Measurements from ENCODE around the gene KCNJ11. TPM values are rescaled to one million over a fixed set of nuclear protein-coding genes. Genes with fewer than 3 reads are reported as not detected.

Gene KCNJ11
- total RNA-seq, 1 experiment from 2014 or later, result 7.5 TPM

- Histone ChIP-seq H4K20me1 (ENCODE audit: insufficient read depth) (no peaks in the 10 kb centered on the region), H3K4me1 (ENCODE audit: control insufficient read depth in 1 of 2, insufficient read depth in 2 of 2, low read length in 2 of 2) (peaks cover 0 to 19% of the 10 kb centered on the region in 2 experiments; a peak in 3 of 4 replicates), H3K79me2 (ENCODE audit: insufficient read depth, low read length) (no peaks in the 10 kb centered on the region), H3K27ac (ENCODE audit: low read depth, low read length) (no peak overlapping the region), H3K9me2 (ENCODE audit: insufficient read depth) (no peaks in the 10 kb centered on the region), H2AFZ (ENCODE audit: low read depth, low read length, poor library complexity, severe bottlenecking) (peak overlapping the region; percentile 42), H3K9ac (ENCODE audit: low read length) (no peak overlapping the region), H3K4me3 (replicated peaks in 1 of 2; ENCODE audit: low read depth in 1 of 2, low read length in 2 of 2) (peak overlapping the region; percentile 58 to 63), H3K9me3 (ENCODE audit: control insufficient read depth in 1 of 2, insufficient read depth in 1 of 2, low read depth in 1 of 2, low read length in 2 of 2) (no peaks in the 10 kb centered on the region), H3K36me3 (ENCODE audit: control insufficient read depth in 1 of 2, insufficient read depth in 2 of 2, low read length in 2 of 2) (no peaks in the 10 kb centered on the region), H3K27me3 (ENCODE audit: insufficient read depth, low read length) (no peaks in the 10 kb centered on the region), H3K4me2 (ENCODE audit: low read length) (peak overlapping the region; percentile 91)
- ChIA-PET POLR2A (no interaction called here), CTCF (interaction anchor here (1.2 to 2.5 kb wide), 2 partner anchors 9 to 138 kb away, joined by 3 to 5 read pairs; no protein-coding TSS in a partner anchor), RAD21 (ENCODE audit: low non-redundant PET in 1 of 2, low total read pairs in 2 of 2, uncharacterized antibody in 2 of 2, unreplicated experiment in 2 of 2) (no interaction called here)
- TF ChIP-seq TCF7L2 (IDR thresholded peaks at IDR 0.05; ENCODE audit: borderline replicate concordance, extremely low read depth, insufficient read depth, insufficient read length) (no peak), SP1 (IDR thresholded peaks at IDR 0.05; ENCODE audit: low read depth) (no peak), FOSL1 (IDR thresholded peaks at IDR 0.05; ENCODE audit: low read depth) (no peak)
- BruUV-seq (replicated peaks), result no TSS peak
- ATAC-seq (no peak), DNase-seq (ENCODE audit: low read depth, low spot score) (no peak)
- intact Hi-C loops (cut with micrococcal nuclease), result loop anchor here (1.0 to 5.0 kb wide), 3 partner anchors 85 to 342 kb away; partner anchors contain the start of gene KCNC1
Measured at GRCh38 chr11:17389957-17390649, 1.6 kb upstream of the KCNJ11 start.

GRCh38 chr11:17389211-17389956 is 925 bp upstream of the KCNJ11 start:
- ChIA-PET POLR2A (interaction anchor here (1.1 kb wide), 1 partner anchor 17 kb away, joined by 4 read pairs; no protein-coding TSS in a partner anchor), RAD21 (ENCODE audit: low non-redundant PET in 1 of 2, low total read pairs in 2 of 2, uncharacterized antibody in 2 of 2, unreplicated experiment in 2 of 2) (interaction anchor here in 1 of 2 experiments (1.7 kb wide), 1 partner anchor 139 kb away, joined by 7 read pairs; no protein-coding TSS in a partner anchor), CTCF (interaction anchor here (1.1 to 2.5 kb wide), 5 partner anchors 9 to 139 kb away, joined by 3 to 9 read pairs (median 8); no protein-coding TSS in a partner anchor)
- Histone ChIP-seq H3K4me3 (replicated peaks in 1 of 2; ENCODE audit: low read depth in 1 of 2, low read length in 2 of 2) (peak overlapping the region; percentile 58 to 63), H3K4me2 (ENCODE audit: low read length) (peak overlapping the region; percentile 91), H3K9me3 (ENCODE audit: control insufficient read depth in 1 of 2, insufficient read depth in 1 of 2, low read depth in 1 of 2, low read length in 2 of 2) (no peaks in the 10 kb centered on the region), H3K9ac (ENCODE audit: low read length) (peak overlapping the region; percentile 57; the same call in 1 of the 2 replicates), H4K20me1 (ENCODE audit: insufficient read depth) (no peaks in the 10 kb centered on the region), H3K27me3 (ENCODE audit: insufficient read depth, low read length) (no peaks in the 10 kb centered on the region), H3K4me1 (ENCODE audit: control insufficient read depth in 1 of 2, insufficient read depth in 2 of 2, low read length in 2 of 2) (peaks cover 0 to 19% of the 10 kb centered on the region in 2 experiments; a peak in 3 of 4 replicates), H3K27ac (ENCODE audit: low read depth, low read length) (peak overlapping the region; percentile 46; the same call in 1 of the 2 replicates), H2AFZ (ENCODE audit: low read depth, low read length, poor library complexity, severe bottlenecking) (peak overlapping the region; percentile 42), H3K79me2 (ENCODE audit: insufficient read depth, low read length) (no peaks in the 10 kb centered on the region), H3K36me3 (ENCODE audit: control insufficient read depth in 1 of 2, insufficient read depth in 2 of 2, low read length in 2 of 2) (no peaks in the 10 kb centered on the region), H3K9me2 (ENCODE audit: insufficient read depth) (no peaks in the 10 kb centered on the region)
- peak; percentile 95 for TF ChIP-seq SP1 (IDR thresholded peaks at IDR 0.05; ENCODE audit: low read depth)
- TF ChIP-seq ELF1 (IDR thresholded peaks at IDR 0.05; ENCODE audit: borderline replicate concordance, low read depth), result no peak
- TF ChIP-seq SRF (IDR thresholded peaks at IDR 0.05; ENCODE audit: low read depth), result no peak; the same call in 1 of the 2 replicates
- peak; percentile 33 for TF ChIP-seq TCF7L2 (IDR thresholded peaks at IDR 0.05; ENCODE audit: borderline replicate concordance, extremely low read depth, insufficient read depth, insufficient read length)
- TF ChIP-seq SIN3A (IDR thresholded peaks at IDR 0.05; ENCODE audit: low read depth), result 0 out of 2 replicates have a peak, but pooled peaks have one; percentile 28
- TF ChIP-seq CBX3 (IDR thresholded peaks at IDR 0.05; ENCODE audit: low read depth), result no peak; the same call in 1 of the 2 replicates
- TF ChIP-seq EGR1 (IDR thresholded peaks at IDR 0.05; ENCODE audit: low read depth), result peak; percentile 66
- TF ChIP-seq, protein P1, sequence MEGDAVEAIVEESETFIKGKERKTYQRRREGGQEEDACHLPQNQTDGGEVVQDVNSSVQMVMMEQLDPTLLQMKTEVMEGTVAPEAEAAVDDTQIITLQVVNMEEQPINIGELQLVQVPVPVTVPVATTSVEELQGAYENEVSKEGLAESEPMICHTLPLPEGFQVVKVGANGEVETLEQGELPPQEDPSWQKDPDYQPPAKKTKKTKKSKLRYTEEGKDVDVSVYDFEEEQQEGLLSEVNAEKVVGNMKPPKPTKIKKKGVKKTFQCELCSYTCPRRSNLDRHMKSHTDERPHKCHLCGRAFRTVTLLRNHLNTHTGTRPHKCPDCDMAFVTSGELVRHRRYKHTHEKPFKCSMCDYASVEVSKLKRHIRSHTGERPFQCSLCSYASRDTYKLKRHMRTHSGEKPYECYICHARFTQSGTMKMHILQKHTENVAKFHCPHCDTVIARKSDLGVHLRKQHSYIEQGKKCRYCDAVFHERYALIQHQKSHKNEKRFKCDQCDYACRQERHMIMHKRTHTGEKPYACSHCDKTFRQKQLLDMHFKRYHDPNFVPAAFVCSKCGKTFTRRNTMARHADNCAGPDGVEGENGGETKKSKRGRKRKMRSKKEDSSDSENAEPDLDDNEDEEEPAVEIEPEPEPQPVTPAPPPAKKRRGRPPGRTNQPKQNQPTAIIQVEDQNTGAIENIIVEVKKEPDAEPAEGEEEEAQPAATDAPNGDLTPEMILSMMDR (IDR thresholded peaks at IDR 0.05 in 2 of 3, conservative IDR thresholded peaks at IDR 0.05 in 1 of 3; ENCODE audit: borderline replicate concordance in 1 of 3, insufficient read depth in 1 of 3, low read depth in 2 of 3, low read length in 2 of 3), result peak; percentile 35 to 56 (median 50)
- TF ChIP-seq FOSL1 (IDR thresholded peaks at IDR 0.05; ENCODE audit: low read depth), result no peak
- TF ChIP-seq, protein P2, sequence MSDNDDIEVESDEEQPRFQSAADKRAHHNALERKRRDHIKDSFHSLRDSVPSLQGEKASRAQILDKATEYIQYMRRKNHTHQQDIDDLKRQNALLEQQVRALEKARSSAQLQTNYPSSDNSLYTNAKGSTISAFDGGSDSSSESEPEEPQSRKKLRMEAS (IDR thresholded peaks at IDR 0.05), result peak; percentile 72
- BruUV-seq (replicated peaks), result no TSS peak
- intact Hi-C loops (cut with micrococcal nuclease), result loop anchor here (1.0 to 5.0 kb wide), 3 partner anchors 86 to 343 kb away; partner anchors contain the start of gene KCNC1
- ATAC-seq, result peak; percentile 78
- peak; percentile 69 for DNase-seq (ENCODE audit: low read depth, low spot score)

All from HCT116 (cell line).